LNCaP clone FGC (cell line): ENCODE results near the gene METTL24.

Experiments
- DNase-seq: peaks from one replicate; pipeline ENCODE4 v3.0.0-alpha.2; 2011; ENCODE audit warnings: low read depth
- H3K4me3 ChIP-seq: 2 replicates; pipeline ENCODE4 v1.5.1; 2011; ENCODE audit warnings: mild to moderate bottlenecking, low read depth, low read length, control low read depth
- TF ChIP-seq, protein P1 (sequence below): IDR thresholded peaks from 2 replicates; pipeline ENCODE4 v1.5.1; 2012; ENCODE audit warnings: mild to moderate bottlenecking; ENCODE audit not compliant: control insufficient read depth, insufficient read depth; ENCODE audit errors: extremely low read depth

METTL24 gene

DNA sequence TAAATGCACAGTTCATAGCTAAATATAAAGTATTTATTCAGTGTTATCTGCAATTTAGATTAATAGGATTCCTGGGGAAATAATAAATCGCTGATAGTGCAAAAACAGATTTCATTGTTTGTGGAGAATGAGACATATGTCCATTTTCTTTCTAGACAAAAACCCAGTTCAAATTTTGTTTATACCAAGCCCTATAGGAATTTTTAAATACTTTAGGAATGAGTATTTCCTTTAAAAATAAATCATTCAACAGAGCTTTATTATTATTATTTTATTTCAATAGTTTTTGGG lies 86.5 kb downstream of the METTL24 start:
- H3K4me3 ChIP-seq: no peak overlapping the region
- no peak for DNase-seq
- TF ChIP-seq, protein P1, sequence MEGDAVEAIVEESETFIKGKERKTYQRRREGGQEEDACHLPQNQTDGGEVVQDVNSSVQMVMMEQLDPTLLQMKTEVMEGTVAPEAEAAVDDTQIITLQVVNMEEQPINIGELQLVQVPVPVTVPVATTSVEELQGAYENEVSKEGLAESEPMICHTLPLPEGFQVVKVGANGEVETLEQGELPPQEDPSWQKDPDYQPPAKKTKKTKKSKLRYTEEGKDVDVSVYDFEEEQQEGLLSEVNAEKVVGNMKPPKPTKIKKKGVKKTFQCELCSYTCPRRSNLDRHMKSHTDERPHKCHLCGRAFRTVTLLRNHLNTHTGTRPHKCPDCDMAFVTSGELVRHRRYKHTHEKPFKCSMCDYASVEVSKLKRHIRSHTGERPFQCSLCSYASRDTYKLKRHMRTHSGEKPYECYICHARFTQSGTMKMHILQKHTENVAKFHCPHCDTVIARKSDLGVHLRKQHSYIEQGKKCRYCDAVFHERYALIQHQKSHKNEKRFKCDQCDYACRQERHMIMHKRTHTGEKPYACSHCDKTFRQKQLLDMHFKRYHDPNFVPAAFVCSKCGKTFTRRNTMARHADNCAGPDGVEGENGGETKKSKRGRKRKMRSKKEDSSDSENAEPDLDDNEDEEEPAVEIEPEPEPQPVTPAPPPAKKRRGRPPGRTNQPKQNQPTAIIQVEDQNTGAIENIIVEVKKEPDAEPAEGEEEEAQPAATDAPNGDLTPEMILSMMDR: no peak

DNA sequence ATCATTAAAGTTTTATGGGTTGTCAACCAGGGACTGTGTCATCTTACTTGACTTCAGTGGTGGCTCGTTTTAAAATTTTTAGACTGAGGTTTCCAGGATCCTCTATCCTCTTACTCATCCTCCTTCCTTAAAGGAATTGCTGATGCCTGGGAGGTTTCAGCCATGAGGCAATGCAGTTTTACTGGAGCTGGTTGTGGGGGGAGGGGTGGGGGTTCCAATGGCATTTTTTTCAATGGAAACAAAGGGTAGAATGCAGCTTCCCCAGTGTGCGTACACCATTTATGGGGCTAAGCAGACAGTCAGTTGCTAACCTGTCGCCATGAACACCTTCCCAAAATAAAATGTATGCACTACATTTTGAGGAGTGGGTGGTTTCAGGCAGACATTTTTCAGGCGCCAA lies 88.0 kb downstream of the METTL24 start:
- no peak for DNase-seq
- TF ChIP-seq, protein P1: no peak

DNA sequence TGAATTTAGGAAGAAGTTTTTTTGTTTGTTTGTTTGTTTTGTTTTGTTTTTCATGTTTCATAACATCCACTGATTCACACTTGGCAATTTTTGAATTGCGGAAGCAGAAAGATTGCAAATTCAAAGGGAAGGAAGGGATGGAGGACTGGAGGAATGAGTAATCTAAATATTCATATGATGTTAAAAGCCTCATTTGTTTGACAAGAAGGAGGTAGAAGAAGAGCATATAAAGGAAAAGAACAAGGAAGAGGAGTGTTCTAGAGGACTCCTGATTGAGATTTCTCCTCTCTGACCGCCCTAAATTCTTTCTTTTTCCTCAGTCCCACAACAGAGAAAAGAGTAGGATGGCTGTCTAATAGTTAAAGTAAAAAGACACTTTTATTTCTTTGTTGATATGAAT lies 88.5 kb downstream of the METTL24 start:
- TF ChIP-seq, protein P1: no peak
- DNase-seq: no peak
- H3K4me3 ChIP-seq: no peak overlapping the region

More for the DNA sequence above, 88.0 kb downstream of the METTL24 start:
- H3K4me3 ChIP-seq: no peak overlapping the region

DNA sequence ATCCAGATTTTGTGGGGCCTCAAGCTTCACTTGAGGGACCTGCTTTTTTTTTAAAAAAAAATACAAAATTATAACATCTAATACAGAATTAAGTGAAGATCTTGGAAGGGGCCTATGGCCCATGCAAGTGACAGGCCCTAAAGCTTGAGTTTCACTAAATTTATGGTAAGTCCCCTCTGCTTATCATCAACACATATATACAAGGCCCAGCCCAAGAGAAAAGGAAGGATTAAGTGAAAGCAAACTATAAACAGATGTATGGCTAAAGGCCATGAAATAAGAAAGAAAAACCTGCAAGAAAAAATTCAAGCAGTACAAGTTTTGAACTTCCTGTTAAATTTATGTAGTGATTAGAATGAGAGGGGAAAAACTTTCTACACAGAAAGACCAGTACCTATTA lies 91.2 kb downstream of the METTL24 start:
- no peak overlapping the region for H3K4me3 ChIP-seq
- no peak for DNase-seq
- TF ChIP-seq, protein P1: no peak

DNA sequence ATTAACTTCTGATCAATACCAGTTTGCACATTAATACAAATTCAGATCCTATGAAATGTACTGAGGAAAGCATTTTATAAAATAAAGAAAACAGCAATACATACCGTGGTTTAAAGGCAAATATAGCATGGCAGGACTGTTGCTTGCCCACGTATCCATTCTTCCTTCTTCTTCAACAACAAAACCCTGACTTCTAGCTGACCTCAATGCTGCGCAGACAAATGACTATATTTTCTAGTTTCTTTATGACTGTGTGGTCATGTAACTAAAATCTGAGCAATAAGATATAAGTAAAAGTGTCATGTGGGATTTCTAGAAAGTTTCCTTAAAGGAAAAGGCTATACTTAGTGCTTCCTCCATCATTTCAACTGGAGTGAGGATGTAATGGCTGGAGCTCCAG lies 92.9 kb downstream of the METTL24 start:
- no peak overlapping the region for H3K4me3 ChIP-seq
- DNase-seq: no peak
- TF ChIP-seq, protein P1: no peak

DNA sequence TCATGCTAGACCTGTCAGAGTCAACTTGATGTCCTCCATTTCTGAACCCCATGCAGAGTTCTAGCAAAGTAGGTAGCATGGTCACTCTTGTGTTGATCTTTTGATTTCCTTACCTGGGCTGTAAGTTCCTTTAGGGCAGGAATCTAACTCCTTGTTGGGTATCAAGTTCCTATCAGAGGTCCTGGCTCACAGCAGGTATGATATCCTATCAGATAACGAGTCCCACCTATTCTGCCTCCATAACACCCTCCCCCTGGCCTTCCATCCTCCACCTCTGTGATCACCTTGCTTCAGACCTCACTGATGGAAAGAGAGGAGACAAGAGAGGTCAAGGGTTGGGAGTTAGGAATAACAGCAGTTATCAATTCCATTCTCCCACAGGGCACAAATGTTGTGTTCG lies 101.8 kb downstream of the METTL24 start:
- TF ChIP-seq, protein P1: no peak
- no peak overlapping the region for H3K4me3 ChIP-seq
- no peak for DNase-seq

DNA sequence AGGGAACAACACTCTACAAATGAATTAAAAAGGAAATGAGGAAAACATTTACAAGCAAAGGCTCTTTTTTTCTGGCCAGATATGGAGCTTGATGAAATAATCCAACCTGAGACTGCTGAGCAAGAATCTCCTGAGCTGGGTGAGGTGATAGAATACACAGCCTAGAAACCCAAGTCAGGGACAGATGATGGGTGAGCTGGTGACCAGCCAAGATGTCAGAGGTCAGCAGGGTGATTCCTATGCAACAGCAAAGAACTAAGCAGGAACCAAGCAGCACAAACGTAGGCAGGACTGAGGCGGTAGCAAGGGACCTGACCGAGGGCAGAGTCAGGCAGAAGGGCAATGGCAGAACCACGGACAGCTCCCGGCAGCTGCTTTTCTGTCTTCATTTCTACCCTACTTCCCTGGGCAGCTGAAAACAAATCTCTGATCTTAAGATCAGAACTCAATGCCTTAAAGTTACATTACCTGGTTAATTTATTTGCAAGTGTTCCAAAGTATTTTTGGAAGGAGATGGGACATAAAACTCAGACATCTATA lies 102.9 kb downstream of the METTL24 start:
- H3K4me3 ChIP-seq: no peak overlapping the region
- DNase-seq: no peak
- TF ChIP-seq, protein P1: no peak
